Stimulated activated CD8-positive, alpha-beta memory T cell treated with anti-CD3 and anti-CD28 coated beads, Interleukin-15, amount 100 ng/mL, for 24 hours (primary cell): ENCODE results near the gene BRD3OS.
A peak's percentile ranks its signal among the peaks of the same experiment; 100 is the strongest.

Experiments used
- DNase-seq: peaks from one replicate; pipeline ENCODE4 v3.0.0-alpha.2; 2020; ENCODE audit warnings: low read depth

The BRD3OS gene

DNA sequence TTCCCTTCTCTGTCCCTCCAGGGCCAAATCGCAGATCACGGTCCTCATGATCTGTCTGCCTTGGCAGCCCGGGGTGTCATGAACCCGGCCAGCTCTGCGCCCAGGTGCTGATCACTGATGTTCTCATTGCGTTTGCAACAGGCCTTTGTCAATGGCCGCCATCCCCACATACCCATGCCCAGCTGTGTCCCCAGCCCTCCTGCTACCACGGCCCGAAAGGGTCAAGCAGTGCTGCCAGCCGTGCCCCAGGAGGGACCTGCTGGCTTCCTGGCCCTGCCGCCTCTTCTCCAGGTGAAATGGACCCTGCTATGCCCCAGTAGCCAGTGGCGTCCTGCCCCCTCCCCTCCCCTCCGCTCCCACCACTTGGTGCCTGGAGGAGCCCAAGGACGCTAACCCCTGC lies 20.4 kb upstream of the BRD3OS start:
- no peak for DNase-seq

DNA sequence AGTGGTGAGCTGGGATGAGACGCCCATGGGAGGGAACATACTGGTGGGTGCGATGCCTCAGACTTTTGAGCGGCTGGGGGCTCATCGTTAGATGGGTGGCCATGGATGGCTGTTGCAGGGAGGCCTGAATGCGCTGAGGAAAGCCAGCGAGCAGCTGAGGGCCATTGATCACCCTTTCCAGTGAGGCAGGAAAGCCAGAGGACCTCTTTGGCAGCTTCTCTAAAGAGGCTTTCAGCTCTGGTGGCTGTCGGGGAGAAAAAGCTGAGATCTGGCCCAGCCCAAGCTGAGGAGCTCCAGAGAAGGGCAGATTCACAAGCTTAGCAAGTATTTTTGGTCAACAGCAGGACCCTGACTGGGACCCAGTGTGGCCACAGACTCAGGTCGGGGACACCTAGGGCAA lies 19.9 kb upstream of the BRD3OS start:
- DNase-seq, result no peak

DNA sequence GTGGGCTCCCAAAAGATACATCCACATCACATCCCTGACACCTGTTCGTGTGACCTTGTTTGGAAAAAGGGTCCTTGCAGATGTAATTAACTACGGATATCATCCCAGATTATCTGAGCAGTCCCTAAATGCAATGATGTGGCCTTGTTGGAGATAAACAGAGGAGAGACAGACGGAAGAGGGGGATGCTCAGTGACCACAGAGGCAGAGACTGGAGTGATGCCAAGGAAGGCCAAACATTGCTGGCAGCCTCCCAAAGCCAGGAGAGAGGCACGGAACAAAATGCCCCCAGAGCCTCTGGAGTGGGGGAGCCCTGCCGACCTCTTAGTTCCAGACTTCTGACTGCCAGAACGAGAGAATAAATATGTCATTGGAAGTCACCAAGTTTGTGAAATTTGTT lies 18.1 kb upstream of the BRD3OS start:
- DNase-seq, result no peak

DNA sequence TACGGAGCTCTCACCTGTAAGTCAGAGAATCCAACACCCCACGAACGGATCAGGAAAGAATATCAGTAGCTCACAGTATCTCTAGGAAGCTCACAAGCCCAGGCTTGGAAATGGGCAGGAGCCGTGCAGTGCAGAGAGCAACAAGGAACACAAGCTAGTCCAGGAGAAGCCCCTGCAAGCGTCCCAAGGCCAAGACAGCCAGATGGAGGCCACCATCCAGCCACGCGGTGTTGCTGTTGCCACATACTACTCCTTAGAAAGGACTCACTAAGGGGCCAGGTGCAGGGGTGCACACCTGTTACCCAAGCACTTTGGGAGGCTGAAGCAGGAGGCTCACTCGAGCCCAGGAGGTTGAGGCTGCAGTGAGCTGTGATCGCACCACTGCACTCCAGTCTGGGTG lies 17.7 kb upstream of the BRD3OS start:
- DNase-seq, result no peak

DNA sequence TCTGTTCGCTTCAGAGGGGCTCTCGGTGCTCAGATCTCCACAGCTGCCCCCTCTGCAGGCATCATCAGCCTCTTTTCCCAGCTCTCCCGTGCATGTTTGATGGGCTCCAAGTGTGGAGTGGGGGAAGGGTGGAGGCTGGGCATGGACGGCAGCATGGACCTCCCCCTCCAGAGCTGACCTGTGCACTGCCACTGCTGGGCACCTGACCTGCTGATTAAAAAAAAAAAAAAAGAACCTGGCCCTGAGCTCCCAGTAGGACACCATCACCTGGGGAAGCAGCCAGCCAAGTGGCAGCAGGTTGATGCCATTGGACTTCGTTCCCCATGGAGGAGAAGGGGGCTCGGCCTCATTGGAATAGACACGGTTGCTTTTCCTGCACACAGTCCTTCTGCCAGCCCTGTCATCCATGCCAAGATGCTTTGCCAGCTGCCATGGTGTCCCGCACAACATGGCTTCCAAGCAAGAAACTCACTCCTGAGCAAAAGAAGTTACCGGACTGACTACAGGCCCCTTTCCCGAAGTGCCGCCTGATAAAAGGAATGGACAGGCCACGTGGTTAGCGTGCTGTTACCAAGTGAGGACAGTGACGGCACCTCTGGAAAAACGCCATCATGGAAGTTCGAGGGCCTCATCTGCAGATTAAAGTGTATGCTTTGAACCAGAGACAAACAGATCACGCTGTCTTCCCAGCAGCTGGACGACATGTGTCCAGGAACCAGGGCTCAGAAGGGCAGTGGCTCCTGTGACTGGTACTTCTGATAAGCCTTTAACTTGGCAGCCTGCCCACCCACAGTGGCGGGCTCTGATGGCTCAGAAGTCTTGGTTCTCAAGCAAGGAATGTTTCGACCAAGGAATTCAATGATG lies 14.7 kb upstream of the BRD3OS start:
- DNase-seq, result no peak

DNA sequence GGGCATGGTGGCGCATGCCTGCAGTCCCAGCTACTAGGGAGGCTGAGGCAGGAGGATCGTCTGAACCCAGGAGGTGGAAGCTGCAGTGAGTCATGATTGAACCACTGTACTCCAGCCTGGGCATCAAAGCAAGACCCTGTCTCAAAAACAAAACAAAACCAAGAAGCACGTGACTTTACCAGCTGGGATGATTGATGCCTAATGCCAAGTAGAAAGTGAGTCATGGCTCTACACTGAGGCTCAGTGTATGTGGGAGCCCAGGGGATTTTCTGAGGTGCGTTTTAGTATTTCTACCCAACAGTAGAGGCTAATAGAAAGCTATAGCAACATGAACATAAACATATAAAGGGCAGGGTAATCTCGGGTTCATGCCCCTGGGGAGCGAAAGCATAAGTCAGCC lies 13.9 kb upstream of the BRD3OS start:
- no peak for DNase-seq

DNA sequence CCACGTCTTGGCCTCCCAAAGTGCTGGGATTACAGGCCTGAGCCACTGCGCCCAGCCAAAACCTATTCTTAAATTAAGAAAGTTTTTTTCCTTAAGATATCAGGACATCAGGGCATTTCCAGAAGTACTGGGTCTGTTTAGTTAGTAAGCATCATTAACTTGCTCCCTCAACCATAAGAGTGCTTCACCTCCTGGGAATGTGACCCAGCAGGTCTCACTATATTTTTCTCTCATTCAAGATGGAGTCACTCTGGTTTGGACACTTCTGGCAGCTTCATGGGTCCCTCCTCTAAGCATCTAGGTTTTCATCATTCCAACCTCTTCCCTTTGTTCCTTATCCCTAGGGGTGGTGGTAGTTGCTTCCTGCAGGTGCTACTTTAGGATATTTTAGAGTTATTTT lies 10.3 kb upstream of the BRD3OS start:
- no peak for DNase-seq

DNA sequence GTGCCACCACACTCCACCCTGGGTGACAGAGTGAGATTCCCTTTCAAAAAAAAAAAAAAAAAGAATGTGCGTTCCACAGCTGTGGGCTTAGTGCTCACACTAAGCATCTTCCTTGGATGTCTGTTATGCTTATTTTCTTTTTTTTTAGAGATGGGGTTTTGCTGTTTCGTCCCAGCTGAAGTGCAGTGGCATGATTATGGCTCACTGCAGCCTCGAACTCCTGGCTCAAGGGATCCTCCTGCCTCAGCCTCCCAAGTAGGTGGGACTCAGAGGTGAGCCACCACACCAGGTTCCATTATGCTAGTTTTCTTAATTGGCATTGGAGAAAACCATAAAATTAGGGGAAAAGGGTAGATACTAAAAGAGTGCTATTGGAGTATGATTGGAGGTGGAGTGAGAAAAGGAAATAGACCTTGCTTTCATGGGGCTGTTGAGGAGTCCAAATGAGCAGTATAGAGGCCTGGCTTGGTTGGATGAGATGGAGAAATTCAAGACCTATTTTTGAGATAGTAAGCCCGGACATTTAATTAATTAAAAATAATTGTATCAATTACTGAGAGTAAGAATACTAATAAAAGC lies 978 bp upstream of the BRD3OS start:
- no peak for DNase-seq

DNA sequence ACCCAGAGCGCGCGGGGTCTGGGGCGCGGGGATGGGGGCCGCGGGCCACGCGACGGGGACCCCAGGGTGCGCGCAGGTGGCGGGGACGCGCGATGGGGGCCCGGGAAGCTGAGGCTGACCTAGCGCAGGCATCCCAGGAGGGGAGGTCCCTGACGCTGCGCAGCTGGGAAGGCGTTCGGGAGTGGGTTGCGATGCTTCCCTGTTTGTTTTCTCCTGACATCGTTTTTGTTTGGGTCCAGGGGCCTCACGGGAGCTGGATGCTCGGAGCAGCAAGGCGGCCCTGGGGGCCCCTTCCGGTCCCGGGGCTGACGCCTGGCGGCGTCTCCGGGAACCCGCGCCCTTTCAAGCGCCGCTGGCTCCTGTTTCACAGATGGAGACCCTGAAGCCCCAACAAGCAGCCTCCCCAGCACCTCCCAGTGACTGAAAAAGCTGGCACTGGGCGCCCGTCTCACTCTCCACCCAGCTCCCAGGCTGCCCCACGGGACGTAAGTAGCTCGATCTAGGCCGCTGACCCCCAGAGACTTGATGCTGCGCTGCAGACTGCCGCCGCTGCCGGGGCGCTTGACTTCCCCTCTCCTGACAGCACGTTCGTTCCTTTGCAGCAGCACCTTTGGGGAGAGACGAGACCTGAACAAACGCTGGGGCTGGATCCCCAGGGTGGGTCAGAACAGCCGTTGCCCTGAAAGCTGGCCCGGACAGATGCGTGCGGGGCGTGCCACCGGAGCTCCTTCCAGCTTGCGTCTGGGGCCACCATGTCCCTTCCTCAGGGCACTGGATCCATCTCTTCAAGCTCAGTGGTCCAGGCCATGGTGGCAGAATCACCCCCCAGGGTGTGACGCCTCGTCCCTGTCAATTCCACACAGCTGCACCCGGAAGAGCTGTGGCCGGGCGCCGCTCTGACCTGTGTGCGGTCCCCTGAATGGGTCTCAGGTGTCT lies 593 bp downstream of the BRD3OS start:
- DNase-seq, result peak; percentile 11

DNA sequence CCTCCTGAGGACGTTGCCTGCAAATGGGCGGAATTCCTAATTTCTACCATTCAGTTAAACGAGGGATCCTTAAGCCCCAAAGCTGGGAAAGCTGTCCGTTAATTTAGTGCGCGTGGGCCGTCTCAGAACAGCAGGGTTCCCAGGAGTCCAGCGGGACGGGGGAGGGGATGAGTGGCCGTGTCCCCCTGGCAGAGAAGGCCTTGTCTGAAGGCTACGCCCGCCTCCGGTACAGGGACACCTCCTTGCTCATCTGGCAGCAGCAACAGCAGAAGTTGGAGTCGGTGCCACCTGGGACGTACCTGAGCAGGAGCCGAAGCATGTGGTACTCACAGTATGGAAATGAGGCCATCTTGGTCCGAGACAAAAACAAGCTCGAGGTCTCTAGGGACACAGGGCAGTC lies 1.3 kb downstream of the BRD3OS start:
- DNase-seq, result no peak

DNA sequence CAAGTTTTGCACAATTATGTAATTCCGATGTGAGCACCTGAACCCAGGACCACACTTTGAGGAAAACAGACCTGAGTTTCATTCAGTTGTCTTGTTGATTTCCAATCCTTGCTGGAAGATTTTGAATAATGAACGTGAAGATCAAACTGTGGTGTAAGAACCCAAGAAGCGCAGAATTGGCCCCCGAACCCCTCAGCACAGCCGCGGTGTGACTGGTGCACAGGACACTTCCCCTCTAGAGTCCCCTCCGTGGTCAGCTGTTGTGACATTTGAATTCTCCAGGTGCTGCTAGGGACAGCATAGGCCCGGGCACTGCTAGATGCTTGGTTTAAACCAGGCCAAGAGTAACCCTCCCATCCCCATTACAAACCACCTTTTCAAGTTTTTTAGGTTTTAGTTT lies 1.7 kb downstream of the BRD3OS start:
- DNase-seq, result no peak

DNA sequence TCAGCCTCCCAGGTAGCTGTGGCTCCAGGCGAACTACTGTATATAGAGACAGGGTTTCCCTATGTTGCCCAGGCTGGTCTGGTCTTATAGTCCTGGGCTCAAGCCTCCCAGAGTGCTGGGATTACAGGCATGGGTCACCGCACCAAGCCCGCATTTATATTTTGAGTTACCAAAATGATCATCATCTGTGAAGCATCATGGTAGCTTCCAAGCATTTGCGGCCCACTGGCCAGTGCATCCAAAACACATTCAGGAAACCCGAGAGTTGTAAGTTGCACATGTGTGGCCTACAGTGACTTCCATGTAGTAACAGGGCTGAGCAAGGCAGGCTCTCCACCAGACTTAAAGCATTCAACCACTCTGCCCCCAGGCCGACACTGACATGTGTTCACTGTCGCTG lies 2.3 kb downstream of the BRD3OS start:
- DNase-seq, result no peak

DNA sequence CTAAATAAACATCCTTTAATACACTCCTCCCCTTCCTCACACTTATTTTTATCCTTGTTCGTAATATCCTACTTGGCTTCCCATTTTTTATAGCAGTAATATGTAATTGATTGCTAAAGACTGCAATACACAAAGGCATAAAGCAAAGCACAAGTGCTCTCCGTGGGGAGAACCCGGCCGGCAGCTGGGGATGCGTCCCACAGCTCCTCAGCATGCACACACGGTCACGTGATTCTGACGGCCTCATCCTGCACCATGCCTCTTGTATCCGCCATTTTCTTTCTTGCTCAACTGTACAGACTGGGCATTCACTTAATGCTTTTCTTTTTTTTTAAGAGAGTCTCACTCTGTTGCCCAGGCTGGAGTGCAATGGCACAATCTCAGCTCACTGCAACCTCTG lies 2.8 kb downstream of the BRD3OS start:
- no peak for DNase-seq

DNA sequence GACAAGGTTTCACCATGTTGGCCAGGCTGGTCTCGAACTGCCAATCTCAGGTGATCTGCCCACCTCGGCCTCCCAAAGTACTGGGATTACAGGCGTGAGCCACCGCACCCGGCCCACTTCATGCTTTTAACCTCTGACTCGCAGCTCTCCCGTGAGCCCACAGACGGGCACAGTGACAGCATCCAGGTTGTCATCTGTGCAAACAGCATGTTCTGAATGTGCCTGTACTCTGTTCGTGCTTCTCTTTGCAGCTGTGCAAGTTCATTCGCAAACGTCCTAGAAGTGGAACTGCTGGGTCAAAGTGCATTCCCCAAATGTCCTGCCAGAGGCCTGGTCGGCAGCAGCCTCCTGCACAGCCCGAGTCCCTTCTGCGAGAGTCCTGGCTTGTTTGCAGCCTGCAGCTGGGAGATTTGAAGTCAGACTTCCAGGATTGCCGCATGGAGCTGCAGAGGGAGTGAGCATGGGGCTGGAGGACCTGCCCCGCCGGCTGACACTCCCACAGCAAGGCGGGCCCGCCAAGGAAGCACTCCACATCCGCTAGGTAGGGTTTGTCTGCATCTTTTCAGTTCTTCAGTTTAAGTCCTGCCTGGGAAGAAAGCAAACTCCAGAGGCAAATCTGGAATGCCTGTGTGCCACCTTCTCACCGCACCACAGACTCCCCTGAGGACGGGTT lies 3.4 kb downstream of the BRD3OS start:
- DNase-seq, result no peak

DNA sequence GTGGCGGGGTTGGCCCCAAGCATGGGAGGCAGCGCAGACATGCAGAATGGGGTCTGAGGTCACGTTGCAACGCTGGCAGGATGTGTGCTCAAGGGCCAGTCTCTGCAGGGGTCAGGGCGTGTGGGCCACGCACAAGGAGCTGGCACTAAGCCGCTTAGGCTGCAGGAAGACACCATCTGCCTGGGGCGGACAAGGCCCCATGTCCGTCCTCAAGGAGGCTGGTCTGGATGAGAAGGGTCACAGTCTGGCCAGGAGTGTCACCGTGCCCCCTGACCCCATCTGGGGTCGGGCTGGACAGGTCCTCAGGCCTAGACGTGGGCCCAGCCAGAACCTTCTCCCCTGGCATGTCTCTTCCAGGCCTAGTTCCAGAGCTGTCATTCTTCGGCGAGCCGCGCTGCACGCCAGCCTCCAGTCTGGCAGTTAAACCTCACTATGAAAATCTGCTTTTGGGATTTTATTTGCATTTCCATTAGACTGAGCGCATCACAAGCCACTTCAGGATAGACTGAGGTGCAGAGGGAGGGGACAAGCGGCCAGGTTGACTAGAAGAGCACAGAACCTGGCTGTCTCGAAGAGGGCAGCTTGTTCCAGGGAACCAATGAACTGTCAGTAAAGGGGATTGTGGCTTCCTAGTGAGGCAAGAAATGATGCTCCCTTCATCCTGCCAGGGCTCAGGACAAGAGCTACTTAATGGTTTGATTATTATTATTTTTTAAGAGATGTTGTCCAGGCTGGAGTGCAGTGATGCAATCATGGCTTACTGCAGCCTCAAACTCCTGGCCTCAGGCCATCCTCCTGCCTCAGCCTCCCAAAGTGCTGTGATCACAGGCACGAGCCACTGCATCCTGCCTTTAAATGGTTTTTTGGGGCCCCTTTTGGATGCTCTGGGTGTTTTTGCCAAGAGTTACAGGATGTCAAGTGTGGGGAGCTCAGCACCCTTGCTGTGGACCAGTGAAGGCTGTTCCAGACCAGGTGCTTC lies 4.3 kb downstream of the BRD3OS start:
- DNase-seq, result no peak

DNA sequence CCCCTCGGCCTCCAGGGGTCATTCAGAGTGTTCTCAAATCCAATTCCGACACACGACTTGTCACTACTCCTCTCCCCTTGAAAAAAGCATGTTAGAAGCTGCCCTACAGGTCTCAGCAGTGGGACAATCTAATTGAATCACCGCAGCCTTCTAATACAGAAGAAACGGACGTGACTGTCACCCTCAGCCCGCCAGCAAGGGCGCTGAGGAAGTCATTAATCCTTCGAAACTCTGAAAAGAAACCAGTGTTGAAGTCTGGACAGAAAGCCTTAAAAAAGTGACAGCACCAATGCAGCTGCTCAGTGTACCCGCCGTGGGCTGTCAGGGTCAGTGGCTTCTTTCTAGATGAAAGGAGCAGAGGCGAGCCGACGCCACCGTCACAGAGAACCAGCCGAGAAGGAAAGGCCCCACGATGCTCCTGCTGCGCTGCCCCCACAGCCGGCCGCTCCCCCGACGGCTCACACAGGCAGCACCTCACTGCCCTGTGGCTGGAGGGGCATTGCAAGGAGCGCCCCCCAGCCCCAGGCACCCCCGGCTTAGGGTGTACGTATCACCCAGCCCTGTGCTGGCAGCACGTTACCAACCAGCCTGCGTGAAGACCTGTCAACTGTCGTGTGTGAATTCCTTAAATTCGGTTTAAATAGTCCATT lies 5.7 kb downstream of the BRD3OS start:
- no peak for DNase-seq

DNA sequence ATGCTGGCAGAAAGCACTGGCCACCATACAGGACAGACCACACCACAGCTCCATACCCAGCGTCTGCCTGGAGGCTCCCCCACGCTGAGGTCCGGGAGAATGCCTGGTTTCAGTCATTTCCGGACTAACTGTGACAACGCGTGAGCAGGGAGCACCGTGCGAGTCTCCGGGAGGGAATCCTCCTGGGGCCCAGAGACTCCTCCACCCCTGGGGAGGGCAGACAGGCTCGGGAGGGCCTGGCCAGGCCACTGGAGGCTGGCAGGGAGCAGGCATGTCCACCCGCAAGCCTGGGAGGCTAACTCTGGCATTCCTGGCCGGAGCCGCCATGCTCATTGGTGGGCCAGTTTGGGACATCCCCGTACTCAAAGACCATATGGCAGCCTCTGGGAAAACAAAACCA lies 6.5 kb downstream of the BRD3OS start:
- no peak for DNase-seq

DNA sequence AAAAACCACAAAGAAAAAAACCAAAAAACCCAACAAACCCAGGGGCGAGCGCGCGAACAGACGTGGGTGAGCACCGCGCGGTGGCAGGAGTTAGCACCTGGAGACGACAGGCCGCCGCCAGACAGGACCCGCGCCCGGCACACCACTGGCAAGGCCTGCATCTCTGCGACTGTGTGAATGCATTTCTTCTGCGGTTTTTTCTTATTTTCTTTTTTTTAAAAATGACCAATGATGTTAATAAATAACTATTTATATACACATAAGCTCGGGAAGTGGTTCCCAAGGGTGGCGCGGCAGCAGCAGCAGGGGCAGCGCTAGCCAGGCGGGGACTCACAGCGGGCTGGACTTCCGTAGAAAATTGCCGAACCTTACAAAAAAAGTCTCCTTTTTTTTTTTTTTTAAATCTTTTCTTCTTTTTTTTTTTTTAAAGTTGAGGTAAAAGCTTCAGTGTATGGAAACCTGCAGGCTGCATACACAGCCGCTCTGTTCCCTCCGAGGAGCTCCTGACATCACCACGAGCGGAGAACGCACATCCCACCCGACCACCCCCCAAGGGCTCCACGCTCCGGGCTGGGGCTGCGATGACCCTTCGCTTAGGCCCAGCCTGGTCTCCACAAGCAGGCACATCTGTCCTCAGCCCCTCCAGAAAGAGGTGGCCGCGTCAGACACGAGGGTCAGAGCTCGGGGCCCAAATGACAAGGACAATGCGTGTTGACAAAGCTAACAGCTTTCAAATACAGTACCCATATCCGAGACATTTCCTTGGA lies 7.4 kb downstream of the BRD3OS start:
- no peak for DNase-seq

DNA sequence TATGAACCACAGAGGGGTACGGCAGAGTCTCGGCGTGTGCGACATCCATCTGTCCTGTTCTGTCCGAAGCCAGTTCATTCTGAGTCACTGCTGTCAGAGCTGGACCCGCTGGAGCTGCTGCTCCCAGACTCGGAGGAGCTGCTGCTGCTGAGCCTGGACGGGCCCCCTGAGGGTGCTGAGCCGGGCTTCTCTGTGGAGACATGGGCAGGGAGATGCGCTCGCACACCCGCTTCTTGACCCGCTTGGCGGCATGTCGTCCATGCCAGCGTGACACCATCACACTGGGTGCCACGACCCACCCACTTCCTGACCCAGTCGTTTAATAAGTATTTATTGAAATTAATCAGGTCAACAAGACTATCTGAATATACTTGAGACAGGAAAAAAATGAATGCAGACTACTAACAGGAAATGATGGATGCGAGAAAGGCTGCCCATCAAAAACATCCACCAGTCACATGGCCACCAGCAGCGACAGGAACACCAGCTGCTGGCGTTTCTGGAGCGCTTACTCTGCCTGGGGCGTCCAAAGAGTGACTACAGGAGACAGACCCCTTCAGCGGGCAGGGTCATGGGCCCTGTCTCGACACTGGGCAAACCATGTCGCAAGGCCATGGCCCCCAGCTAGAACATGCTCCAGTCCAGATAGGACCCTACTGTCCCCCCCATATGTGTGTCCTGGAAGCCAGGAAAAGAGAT lies 8.4 kb downstream of the BRD3OS start:
- no peak for DNase-seq
